Measurements from ENCODE around the gene TEDDM1. TPM values are rescaled to one million over a fixed set of nuclear protein-coding genes. Genes with fewer than 3 reads are reported as not detected.
"Not testable (repeated sequence)": the region's sequence is repeated elsewhere in the genome, so short reads cannot be mapped to it uniquely, and the experiment has no call there.

TEDDM1 gene
- total RNA-seq = not detected in 2 replicates

GRCh38 chr1:182400567-182400966 lies at the start of gene TEDDM1:
Gene TEDDM1, minus strand, starts transcription at chr1:182400667. Its CDS starts 182 bp downstream, at chr1:182400485.
- no peak for DNase-seq (ENCODE audit: low read depth in 2 of 2)

GRCh38 chr1:182450087-182450486 lies 49.6 kb upstream of the TEDDM1 start, which contains the start of gene RGSL1:
Gene RGSL1, plus strand, starts transcription at chr1:182450146. Its CDS starts 20 bp downstream, at chr1:182450166.
- DNase-seq (ENCODE audit: low read depth in 2 of 2) = no peak

GRCh38 chr1:182447660-182448059 lies 47.2 kb upstream of the TEDDM1 start:
- DNase-seq (ENCODE audit: low read depth in 2 of 2) = no peak

GRCh38 chr1:182447124-182447523 lies 46.7 kb upstream of the TEDDM1 start:
- not testable (repeated sequence) for DNase-seq (ENCODE audit: low read depth in 2 of 2)

GRCh38 chr1:182446033-182446669 lies 45.7 kb upstream of the TEDDM1 start:
- peak; percentile 50 to 59 for DNase-seq (ENCODE audit: low read depth in 2 of 2)

GRCh38 chr1:182444497-182444896 lies 44.0 kb upstream of the TEDDM1 start:
- DNase-seq (ENCODE audit: low read depth in 2 of 2) = no peak

GRCh38 chr1:182442333-182442732 lies 41.9 kb upstream of the TEDDM1 start:
- DNase-seq (ENCODE audit: low read depth in 2 of 2) = no peak

- no peak for DNase-seq (ENCODE audit: low read depth in 2 of 2)
Measured at GRCh38 chr1:182441719-182442118, 41.3 kb upstream of the TEDDM1 start.

- no peak for DNase-seq (ENCODE audit: low read depth in 2 of 2)
Measured at GRCh38 chr1:182438326-182438725, 37.9 kb upstream of the TEDDM1 start.

- no peak for DNase-seq (ENCODE audit: low read depth in 2 of 2)
Measured at GRCh38 chr1:182433580-182433979, 33.1 kb upstream of the TEDDM1 start.

GRCh38 chr1:182431278-182431677 lies 30.8 kb upstream of the TEDDM1 start:
- no peak for DNase-seq (ENCODE audit: low read depth in 2 of 2)

GRCh38 chr1:182430263-182431068 lies 30.0 kb upstream of the TEDDM1 start:
- peak in 1 of 2 donors; percentile 17 for DNase-seq (ENCODE audit: low read depth in 2 of 2)

- no peak for DNase-seq (ENCODE audit: low read depth in 2 of 2)
Measured at GRCh38 chr1:182428043-182428442, 27.6 kb upstream of the TEDDM1 start.

- DNase-seq (ENCODE audit: low read depth in 2 of 2) = no peak
Measured at GRCh38 chr1:182426442-182427430, 26.3 kb upstream of the TEDDM1 start.

- no peak for DNase-seq (ENCODE audit: low read depth in 2 of 2)
Measured at GRCh38 chr1:182415789-182416188, 15.3 kb upstream of the TEDDM1 start.

- no peak for DNase-seq (ENCODE audit: low read depth in 2 of 2)
Measured at GRCh38 chr1:182413969-182414368, 13.5 kb upstream of the TEDDM1 start.

- DNase-seq (ENCODE audit: low read depth in 2 of 2) = no peak
Measured at GRCh38 chr1:182413486-182413885, 13.0 kb upstream of the TEDDM1 start.

GRCh38 chr1:182410620-182411273 lies 10.3 kb upstream of the TEDDM1 start:
- DNase-seq (ENCODE audit: low read depth in 2 of 2) = peak in 1 of 2 donors; percentile 15

- DNase-seq (ENCODE audit: low read depth in 2 of 2) = no peak
Measured at GRCh38 chr1:182410138-182410537, 9.7 kb upstream of the TEDDM1 start.

GRCh38 chr1:182408435-182409075 lies 8.1 kb upstream of the TEDDM1 start:
- no peak for DNase-seq (ENCODE audit: low read depth in 2 of 2)

GRCh38 chr1:182407724-182408123 lies 7.3 kb upstream of the TEDDM1 start:
- DNase-seq (ENCODE audit: low read depth in 2 of 2) = no peak
